ENCODE results near the gene DDX41. TPM values are rescaled to one million over a fixed set of nuclear protein-coding genes. Genes with fewer than 3 reads are reported as not detected.

DDX41 gene
- total and polyA plus RNA-seq, 2 donors (not counting 1 experiment from before 2014, with no cell fraction given), result 66.8 to 79.1 TPM

- H3K27me3 ChIP-seq (ENCODE audit: control insufficient read depth, insufficient read depth, low read length), result no peaks in the 10 kb centered on the region
- no peak overlapping the region for H3K4me2 ChIP-seq (ENCODE audit: extremely low read depth, insufficient read depth, low read length)
- TF ChIP-seq EZH2 (IDR thresholded peaks at IDR 0.05; ENCODE audit: low read length, missing control alignments) (no peak), CTCF (conservative IDR thresholded peaks at IDR 0.05 in 1 of 2, IDR thresholded peaks at IDR 0.05 in 1 of 2; ENCODE audit: low read depth in 1 of 2, low read length in 2 of 2) (no peak)
- H3K79me2 ChIP-seq (ENCODE audit: control insufficient read depth, insufficient read depth, low read length), result no peaks in the 10 kb centered on the region
- H3K4me1 ChIP-seq (ENCODE audit: control insufficient read depth, extremely low read depth, insufficient read depth, low read length), result peaks cover 31% of the 10 kb centered on the region
- no peak overlapping the region for H3K9ac ChIP-seq (ENCODE audit: insufficient read depth, low read length)
- H3K9me3 ChIP-seq (ENCODE audit: control insufficient read depth, insufficient read depth, low read depth, low read length), result no peaks in the 10 kb centered on the region
- H3K36me3 ChIP-seq (ENCODE audit: control insufficient read depth, insufficient read depth, low read length), result peaks cover 13% of the 10 kb centered on the region
- DNase-seq (ENCODE audit: low read depth in 2 of 2), result peak in 1 of 2 donors; percentile 38
- no peak overlapping the region for H3K27ac ChIP-seq (ENCODE audit: insufficient read depth, low read length)
- no peak overlapping the region for H3K4me3 ChIP-seq (replicated peaks in 1 of 4; ENCODE audit: control extremely low read depth in 1 of 4, insufficient read depth in 1 of 4, low read depth in 3 of 4, low read length in 4 of 4)
- H2AFZ ChIP-seq (ENCODE audit: low read length), result no peak overlapping the region
- no peaks in the 10 kb centered on the region for H4K20me1 ChIP-seq (ENCODE audit: control insufficient read depth, extremely low read depth, insufficient read depth, low read length)
These were observed 38.9 kb downstream of the DDX41 start for GRCh38 chr5:177477701-177478477.

GRCh38 chr5:177476531-177477233, 40.1 kb downstream of the DDX41 start:
- peak; percentile 78 to 83 for DNase-seq (ENCODE audit: low read depth in 2 of 2)
- H3K27ac ChIP-seq (ENCODE audit: insufficient read depth, low read length), result no peak overlapping the region
- no peak overlapping the region for H2AFZ ChIP-seq (ENCODE audit: low read length)

More at GRCh38 chr5:177476531-177477233, 40.1 kb downstream of the DDX41 start:
- Histone ChIP-seq H3K9me3 (ENCODE audit: control insufficient read depth, insufficient read depth, low read depth, low read length) (no peaks in the 10 kb centered on the region), H3K36me3 (ENCODE audit: control insufficient read depth, insufficient read depth, low read length) (peaks cover 9% of the 10 kb centered on the region), H4K20me1 (ENCODE audit: control insufficient read depth, extremely low read depth, insufficient read depth, low read length) (no peaks in the 10 kb centered on the region), H3K4me2 (ENCODE audit: extremely low read depth, insufficient read depth, low read length) (no peak overlapping the region), H3K79me2 (ENCODE audit: control insufficient read depth, insufficient read depth, low read length) (peaks cover 10% of the 10 kb centered on the region), H3K4me3 (replicated peaks in 1 of 4; ENCODE audit: control extremely low read depth in 1 of 4, insufficient read depth in 1 of 4, low read depth in 3 of 4, low read length in 4 of 4) (no peak overlapping the region), H3K27me3 (ENCODE audit: control insufficient read depth, insufficient read depth, low read length) (no peaks in the 10 kb centered on the region), H3K9ac (ENCODE audit: insufficient read depth, low read length) (no peak overlapping the region), H3K4me1 (ENCODE audit: control insufficient read depth, extremely low read depth, insufficient read depth, low read length) (peaks cover 34% of the 10 kb centered on the region)
- TF ChIP-seq EZH2 (IDR thresholded peaks at IDR 0.05; ENCODE audit: low read length, missing control alignments) (no peak), CTCF (conservative IDR thresholded peaks at IDR 0.05 in 1 of 2, IDR thresholded peaks at IDR 0.05 in 1 of 2; ENCODE audit: low read depth in 1 of 2, low read length in 2 of 2) (no peak)

Measured in fibroblast of lung (primary cell).